ENCODE measurements around the gene TM9SF2.
A peak's percentile ranks its signal among the peaks of the same experiment; 100 is the strongest.

Gene TM9SF2

DNA sequence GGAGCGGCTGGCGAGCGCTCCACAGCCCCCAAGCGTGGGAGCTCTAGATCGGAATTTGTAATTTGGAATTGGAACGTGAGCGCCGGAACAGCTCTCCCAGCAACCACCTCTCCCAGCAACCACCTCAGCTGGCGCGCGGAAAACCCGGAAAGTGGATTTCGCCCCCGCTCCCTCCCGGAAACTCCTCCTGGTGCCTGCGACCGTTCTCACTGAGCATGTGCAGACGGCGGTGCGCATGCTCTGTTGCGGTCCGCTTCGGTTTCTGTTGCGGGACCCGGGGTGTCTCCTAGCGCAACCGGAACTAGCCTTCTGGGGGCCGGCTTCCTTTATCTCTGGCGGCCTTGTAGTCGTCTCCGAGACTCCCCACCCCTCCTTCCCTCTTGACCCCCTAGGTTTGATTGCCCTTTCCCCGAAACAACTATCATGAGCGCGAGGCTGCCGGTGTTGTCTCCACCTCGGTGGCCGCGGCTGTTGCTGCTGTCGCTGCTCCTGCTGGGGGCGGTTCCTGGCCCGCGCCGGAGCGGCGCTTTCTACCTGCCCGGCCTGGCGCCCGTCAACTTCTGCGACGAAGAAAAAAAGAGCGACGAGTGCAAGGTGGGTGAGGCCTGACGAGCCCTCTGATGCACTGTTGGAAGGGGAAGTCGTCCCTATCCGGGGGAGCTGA, at the start of gene TM9SF2 (continued):
- TF ChIP-seq ZBTB20 (tag by site-specific recombination; IDR thresholded peaks at IDR 0.05), result peak; percentile 32; the same call in 1 of the 2 replicates
- peak; percentile 85 for TF ChIP-seq KLF9 (tag by site-specific recombination; IDR thresholded peaks at IDR 0.05; ENCODE audit: low read depth)
- no peak for TF ChIP-seq ZNF404 (tag by site-specific recombination; IDR thresholded peaks at IDR 0.05)
- TF ChIP-seq GLIS2 (tag by site-specific recombination; IDR thresholded peaks at IDR 0.05), result peak; percentile 96
- TF ChIP-seq ZNF843 (tag by site-specific recombination; IDR thresholded peaks at IDR 0.05), result no peak
- TF ChIP-seq, protein P1, sequence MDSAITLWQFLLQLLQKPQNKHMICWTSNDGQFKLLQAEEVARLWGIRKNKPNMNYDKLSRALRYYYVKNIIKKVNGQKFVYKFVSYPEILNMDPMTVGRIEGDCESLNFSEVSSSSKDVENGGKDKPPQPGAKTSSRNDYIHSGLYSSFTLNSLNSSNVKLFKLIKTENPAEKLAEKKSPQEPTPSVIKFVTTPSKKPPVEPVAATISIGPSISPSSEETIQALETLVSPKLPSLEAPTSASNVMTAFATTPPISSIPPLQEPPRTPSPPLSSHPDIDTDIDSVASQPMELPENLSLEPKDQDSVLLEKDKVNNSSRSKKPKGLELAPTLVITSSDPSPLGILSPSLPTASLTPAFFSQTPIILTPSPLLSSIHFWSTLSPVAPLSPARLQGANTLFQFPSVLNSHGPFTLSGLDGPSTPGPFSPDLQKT (IDR thresholded peaks at IDR 0.05; ENCODE audit: borderline replicate concordance, low read depth, low read length), result peak; percentile 60; the same call in 1 of the 2 replicates
- TF ChIP-seq ZBTB8A (tag by site-specific recombination; IDR thresholded peaks at IDR 0.05), result peak; percentile 34
- TF ChIP-seq KLF10 (tag by site-specific recombination; IDR thresholded peaks at IDR 0.05), result peak; percentile 81
- no peak for TF ChIP-seq ZNF292 (tag by site-specific recombination; IDR thresholded peaks at IDR 0.05; ENCODE audit: borderline replicate concordance, low read depth)
- TF ChIP-seq, protein P2, sequence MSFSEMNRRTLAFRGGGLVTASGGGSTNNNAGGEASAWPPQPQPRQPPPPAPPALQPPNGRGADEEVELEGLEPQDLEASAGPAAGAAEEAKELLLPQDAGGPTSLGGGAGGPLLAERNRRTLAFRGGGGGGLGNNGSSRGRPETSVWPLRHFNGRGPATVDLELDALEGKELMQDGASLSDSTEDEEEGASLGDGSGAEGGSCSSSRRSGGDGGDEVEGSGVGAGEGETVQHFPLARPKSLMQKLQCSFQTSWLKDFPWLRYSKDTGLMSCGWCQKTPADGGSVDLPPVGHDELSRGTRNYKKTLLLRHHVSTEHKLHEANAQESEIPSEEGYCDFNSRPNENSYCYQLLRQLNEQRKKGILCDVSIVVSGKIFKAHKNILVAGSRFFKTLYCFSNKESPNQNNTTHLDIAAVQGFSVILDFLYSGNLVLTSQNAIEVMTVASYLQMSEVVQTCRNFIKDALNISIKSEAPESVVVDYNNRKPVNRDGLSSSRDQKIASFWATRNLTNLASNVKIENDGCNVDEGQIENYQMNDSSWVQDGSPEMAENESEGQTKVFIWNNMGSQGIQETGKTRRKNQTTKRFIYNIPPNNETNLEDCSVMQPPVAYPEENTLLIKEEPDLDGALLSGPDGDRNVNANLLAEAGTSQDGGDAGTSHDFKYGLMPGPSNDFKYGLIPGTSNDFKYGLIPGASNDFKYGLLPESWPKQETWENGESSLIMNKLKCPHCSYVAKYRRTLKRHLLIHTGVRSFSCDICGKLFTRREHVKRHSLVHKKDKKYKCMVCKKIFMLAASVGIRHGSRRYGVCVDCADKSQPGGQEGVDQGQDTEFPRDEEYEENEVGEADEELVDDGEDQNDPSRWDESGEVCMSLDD (tag by site-specific recombination; IDR thresholded peaks at IDR 0.05), result peak; percentile 70; the same call in 1 of the 2 replicates
- TF ChIP-seq ZNF140 (tag by site-specific recombination; IDR thresholded peaks at IDR 0.05), result no peak
- no peak for TF ChIP-seq ZNF248 (tag by site-specific recombination; IDR thresholded peaks at IDR 0.05)
- TF ChIP-seq, protein P3, sequence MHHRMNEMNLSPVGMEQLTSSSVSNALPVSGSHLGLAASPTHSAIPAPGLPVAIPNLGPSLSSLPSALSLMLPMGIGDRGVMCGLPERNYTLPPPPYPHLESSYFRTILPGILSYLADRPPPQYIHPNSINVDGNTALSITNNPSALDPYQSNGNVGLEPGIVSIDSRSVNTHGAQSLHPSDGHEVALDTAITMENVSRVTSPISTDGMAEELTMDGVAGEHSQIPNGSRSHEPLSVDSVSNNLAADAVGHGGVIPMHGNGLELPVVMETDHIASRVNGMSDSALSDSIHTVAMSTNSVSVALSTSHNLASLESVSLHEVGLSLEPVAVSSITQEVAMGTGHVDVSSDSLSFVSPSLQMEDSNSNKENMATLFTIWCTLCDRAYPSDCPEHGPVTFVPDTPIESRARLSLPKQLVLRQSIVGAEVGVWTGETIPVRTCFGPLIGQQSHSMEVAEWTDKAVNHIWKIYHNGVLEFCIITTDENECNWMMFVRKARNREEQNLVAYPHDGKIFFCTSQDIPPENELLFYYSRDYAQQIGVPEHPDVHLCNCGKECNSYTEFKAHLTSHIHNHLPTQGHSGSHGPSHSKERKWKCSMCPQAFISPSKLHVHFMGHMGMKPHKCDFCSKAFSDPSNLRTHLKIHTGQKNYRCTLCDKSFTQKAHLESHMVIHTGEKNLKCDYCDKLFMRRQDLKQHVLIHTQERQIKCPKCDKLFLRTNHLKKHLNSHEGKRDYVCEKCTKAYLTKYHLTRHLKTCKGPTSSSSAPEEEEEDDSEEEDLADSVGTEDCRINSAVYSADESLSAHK (tag by site-specific recombination; IDR thresholded peaks at IDR 0.05), result no peak
- no peak for TF ChIP-seq ZNF555 (tag by site-specific recombination; conservative IDR thresholded peaks at IDR 0.05)
- TF ChIP-seq ZNF560 (tag by site-specific recombination; IDR thresholded peaks at IDR 0.05; ENCODE audit: borderline replicate concordance), result no peak
- no peak for TF ChIP-seq SALL2 (tag by site-specific recombination; IDR thresholded peaks at IDR 0.05; ENCODE audit: borderline replicate concordance)
- TF ChIP-seq YY1 (tag by site-specific recombination; IDR thresholded peaks at IDR 0.05), result peak; percentile 52; the same call in 1 of the 2 replicates
- TF ChIP-seq KLF1 (tag by site-specific recombination; IDR thresholded peaks at IDR 0.05), result no peak
- TF ChIP-seq, protein P4, sequence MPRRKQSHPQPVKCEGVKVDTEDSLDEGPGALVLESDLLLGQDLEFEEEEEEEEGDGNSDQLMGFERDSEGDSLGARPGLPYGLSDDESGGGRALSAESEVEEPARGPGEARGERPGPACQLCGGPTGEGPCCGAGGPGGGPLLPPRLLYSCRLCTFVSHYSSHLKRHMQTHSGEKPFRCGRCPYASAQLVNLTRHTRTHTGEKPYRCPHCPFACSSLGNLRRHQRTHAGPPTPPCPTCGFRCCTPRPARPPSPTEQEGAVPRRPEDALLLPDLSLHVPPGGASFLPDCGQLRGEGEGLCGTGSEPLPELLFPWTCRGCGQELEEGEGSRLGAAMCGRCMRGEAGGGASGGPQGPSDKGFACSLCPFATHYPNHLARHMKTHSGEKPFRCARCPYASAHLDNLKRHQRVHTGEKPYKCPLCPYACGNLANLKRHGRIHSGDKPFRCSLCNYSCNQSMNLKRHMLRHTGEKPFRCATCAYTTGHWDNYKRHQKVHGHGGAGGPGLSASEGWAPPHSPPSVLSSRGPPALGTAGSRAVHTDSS (tag by site-specific recombination; IDR thresholded peaks at IDR 0.05), result no peak
- TF ChIP-seq, protein P5, sequence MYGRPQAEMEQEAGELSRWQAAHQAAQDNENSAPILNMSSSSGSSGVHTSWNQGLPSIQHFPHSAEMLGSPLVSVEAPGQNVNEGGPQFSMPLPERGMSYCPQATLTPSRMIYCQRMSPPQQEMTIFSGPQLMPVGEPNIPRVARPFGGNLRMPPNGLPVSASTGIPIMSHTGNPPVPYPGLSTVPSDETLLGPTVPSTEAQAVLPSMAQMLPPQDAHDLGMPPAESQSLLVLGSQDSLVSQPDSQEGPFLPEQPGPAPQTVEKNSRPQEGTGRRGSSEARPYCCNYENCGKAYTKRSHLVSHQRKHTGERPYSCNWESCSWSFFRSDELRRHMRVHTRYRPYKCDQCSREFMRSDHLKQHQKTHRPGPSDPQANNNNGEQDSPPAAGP (tag by site-specific recombination; IDR thresholded peaks at IDR 0.05), result 0 out of 2 replicates have a peak, but pooled peaks have one; percentile 71
- no peak for TF ChIP-seq ZNF214 (tag by site-specific recombination; IDR thresholded peaks at IDR 0.05; ENCODE audit: borderline replicate concordance)
- peak; percentile 57; the same call in 1 of the 2 replicates for TF ChIP-seq ZSCAN30 (tag by site-specific recombination; IDR thresholded peaks at IDR 0.05)
- no peak for TF ChIP-seq ZNF223 (tag by site-specific recombination; IDR thresholded peaks at IDR 0.05)
- TF ChIP-seq ZNF549 (tag by site-specific recombination; IDR thresholded peaks at IDR 0.05), result no peak
- no peak for TF ChIP-seq ZNF23 (tag by site-specific recombination; IDR thresholded peaks at IDR 0.05; ENCODE audit: borderline replicate concordance)
- TF ChIP-seq SETDB1 (IDR thresholded peaks at IDR 0.05; ENCODE audit: insufficient read length, low read length), result no peak
- no peak for TF ChIP-seq ZNF433 (tag by site-specific recombination; IDR thresholded peaks at IDR 0.05; ENCODE audit: low read depth)
- no peak for TF ChIP-seq ZSCAN23 (tag by site-specific recombination; IDR thresholded peaks at IDR 0.05)
- no peak for TF ChIP-seq ZNF701 (tag by site-specific recombination; IDR thresholded peaks at IDR 0.05)
- TF ChIP-seq ZNF776 (tag by site-specific recombination; IDR thresholded peaks at IDR 0.05; ENCODE audit: borderline replicate concordance), result no peak
- TF ChIP-seq ZNF114 (tag by site-specific recombination; IDR thresholded peaks at IDR 0.05), result no peak
- TF ChIP-seq ZNF202 (tag by site-specific recombination; IDR thresholded peaks at IDR 0.05; ENCODE audit: borderline replicate concordance), result no peak
- TF ChIP-seq GFI1B (tag by site-specific recombination; IDR thresholded peaks at IDR 0.05), result no peak
